ENCODE results near the gene NCEH1. TPM values are rescaled to one million over a fixed set of nuclear protein-coding genes. Genes with fewer than 3 reads are reported as not detected.

Gene NCEH1
- total RNA-seq, 1 experiment from 2014 or later: 45.2 TPM

GRCh38 chr3:172656602-172657001 is 54.3 kb downstream of the NCEH1 start:
- no peak for DNase-seq (ENCODE audit: low read depth)
- in situ Hi-C loops (cut with HindIII; ENCODE audit: low pct_unique_long_range_greater_than_20kb, low sequenced_read_pairs): no loop called here

DNA sequence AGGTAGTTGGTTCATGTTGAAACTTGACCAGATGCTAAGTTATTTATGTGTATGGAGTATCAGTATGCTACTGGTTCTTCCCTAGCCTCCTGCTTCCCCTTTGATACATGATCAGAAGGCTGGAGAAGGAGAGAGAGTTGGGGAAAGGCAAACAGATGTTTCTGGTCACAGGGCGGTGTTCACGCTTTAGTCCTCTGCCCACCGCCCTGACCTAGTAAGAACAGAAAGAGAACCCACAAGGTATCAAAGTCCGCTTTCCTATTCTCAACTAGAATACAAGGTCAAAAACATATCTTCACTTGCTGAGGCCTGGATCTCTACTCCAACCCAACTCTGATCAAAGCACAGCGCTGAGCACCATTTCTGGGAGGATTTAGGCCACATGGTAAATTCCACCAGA is 55.5 kb downstream of the NCEH1 start:
- in situ Hi-C loops (cut with HindIII; ENCODE audit: low pct_unique_long_range_greater_than_20kb, low sequenced_read_pairs): no loop called here
- no peak for DNase-seq (ENCODE audit: low read depth)

DNA sequence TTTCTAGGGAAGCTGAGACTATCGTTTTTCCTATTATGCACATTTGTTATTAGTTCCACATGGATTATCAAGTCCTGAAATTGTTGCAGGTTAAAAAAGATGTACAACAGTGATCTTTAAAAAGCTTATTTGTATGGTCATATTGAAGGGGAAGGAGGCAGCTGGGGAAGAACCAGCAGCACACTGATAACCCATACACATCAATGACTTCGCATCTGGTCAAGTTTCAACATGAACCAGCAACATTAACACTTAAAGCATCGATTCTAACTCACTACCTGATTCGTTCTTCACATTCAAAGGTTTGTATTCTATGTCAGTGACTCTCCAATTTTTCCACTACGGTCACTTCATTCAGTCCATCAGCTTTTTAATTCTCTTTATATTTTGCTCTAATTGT is 56.4 kb downstream of the NCEH1 start:
- DNase-seq (ENCODE audit: low read depth): no peak
- in situ Hi-C loops (cut with HindIII; ENCODE audit: low pct_unique_long_range_greater_than_20kb, low sequenced_read_pairs): no loop called here

GRCh38 chr3:172653004-172653572 is 57.8 kb downstream of the NCEH1 start:
- in situ Hi-C loops (cut with HindIII; ENCODE audit: low pct_unique_long_range_greater_than_20kb, low sequenced_read_pairs): no loop called here

GRCh38 chr3:172651936-172652625 is 58.8 kb downstream of the NCEH1 start:
- in situ Hi-C loops (cut with HindIII; ENCODE audit: low pct_unique_long_range_greater_than_20kb, low sequenced_read_pairs): no loop called here
- DNase-seq (ENCODE audit: low read depth): no peak

More at GRCh38 chr3:172653004-172653572, 57.8 kb downstream of the NCEH1 start:
- no peak for DNase-seq (ENCODE audit: low read depth)

DNA sequence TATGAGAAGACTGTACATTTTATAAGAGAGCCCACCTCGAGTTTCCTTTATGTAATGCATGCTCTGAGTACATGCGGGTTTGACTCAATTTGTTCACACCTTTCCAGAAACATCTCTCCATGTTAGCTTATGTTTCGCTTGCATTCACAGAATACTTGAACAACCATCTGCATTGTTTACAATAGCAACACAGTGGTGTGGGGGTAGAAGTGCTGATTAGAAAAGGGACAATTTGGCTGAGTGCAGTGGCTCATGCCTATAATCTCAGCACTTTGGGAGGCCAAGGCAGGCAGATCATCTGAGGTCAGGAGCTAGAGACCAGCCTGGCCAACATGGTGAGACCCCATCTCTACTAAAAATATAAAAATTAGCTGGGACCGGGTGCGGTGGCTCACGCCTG is 60.9 kb downstream of the NCEH1 start:
- no peak for DNase-seq (ENCODE audit: low read depth)
- in situ Hi-C loops (cut with HindIII; ENCODE audit: low pct_unique_long_range_greater_than_20kb, low sequenced_read_pairs): no loop called here

DNA sequence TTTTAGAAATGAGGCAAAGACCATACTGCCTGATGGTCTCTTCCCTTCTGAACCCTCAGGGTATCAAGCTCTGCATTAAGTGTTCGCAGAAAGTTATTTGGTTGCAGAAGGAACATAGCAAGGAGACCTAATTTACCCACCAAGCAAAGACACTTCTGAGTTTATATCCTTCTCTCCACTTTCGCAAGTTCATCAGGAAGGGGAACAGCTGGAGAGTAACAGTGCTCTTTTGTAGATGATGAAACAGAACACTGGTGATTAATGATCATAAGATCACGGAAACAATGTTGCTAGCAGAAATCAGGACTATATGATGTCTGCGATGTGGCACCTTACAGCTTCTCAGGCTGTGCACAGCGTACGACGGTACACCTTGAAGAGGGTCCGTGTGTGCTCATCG is 62.1 kb downstream of the NCEH1 start:
- no peak for DNase-seq (ENCODE audit: low read depth)
- in situ Hi-C loops (cut with HindIII; ENCODE audit: low pct_unique_long_range_greater_than_20kb, low sequenced_read_pairs): no loop called here

- in situ Hi-C loops (cut with HindIII; ENCODE audit: low pct_unique_long_range_greater_than_20kb, low sequenced_read_pairs): no loop called here
- no peak for DNase-seq (ENCODE audit: low read depth)
Observed at GRCh38 chr3:172647823-172648222, 63.0 kb downstream of the NCEH1 start.

- in situ Hi-C loops (cut with HindIII; ENCODE audit: low pct_unique_long_range_greater_than_20kb, low sequenced_read_pairs): no loop called here
- DNase-seq (ENCODE audit: low read depth): no peak
Observed at GRCh38 chr3:172647080-172647479, 63.8 kb downstream of the NCEH1 start.

DNA sequence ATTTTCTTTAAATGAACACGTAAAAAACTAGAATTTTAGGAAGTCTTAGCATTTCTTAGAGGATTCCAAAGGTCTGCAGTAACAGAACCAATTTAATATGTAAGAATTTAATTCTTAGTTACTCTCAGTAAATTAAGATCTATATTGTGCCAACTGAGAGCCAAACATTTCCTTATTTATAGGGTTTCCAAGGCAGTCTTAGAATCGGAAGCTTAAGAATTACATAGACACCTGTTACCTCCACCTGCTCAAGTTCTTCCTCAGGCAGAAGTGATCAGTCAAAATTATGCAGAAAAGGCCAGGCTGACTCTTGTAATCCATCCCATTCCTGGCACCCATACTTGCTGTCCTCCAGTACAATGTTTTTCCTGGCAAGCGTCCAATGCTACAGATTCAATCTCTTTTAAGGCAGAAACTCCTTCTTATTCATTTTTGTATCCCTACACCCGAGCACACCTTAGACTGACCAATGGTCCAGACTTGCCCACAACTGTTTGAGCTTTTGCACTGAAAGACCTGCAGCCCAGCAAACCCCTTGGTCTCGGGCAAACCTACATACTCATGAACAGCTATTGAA is 64.3 kb downstream of the NCEH1 start:
- in situ Hi-C loops (cut with HindIII; ENCODE audit: low pct_unique_long_range_greater_than_20kb, low sequenced_read_pairs): no loop called here
- DNase-seq (ENCODE audit: low read depth): peak; percentile 65

DNA sequence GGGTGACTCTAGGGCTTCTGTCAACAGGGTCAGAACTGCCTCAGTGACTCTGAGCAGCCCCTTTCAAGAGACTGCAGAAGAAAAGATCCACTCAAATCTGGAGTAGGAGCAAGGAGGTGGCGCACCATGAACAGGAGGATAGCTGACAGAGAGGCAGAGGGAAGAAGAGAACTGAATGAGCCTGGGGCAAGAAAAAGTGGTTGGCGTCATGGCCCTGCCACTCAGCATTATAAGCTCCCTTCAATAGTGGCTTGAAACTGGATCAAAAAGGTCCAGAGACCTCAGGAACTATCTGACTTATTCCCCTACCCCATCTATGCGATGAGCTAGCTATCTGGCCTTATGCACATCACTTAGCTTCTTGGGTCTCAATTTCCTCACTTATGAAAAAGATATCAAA is 66.6 kb downstream of the NCEH1 start:
- in situ Hi-C loops (cut with HindIII; ENCODE audit: low pct_unique_long_range_greater_than_20kb, low sequenced_read_pairs): no loop called here
- no peak for DNase-seq (ENCODE audit: low read depth)

DNA sequence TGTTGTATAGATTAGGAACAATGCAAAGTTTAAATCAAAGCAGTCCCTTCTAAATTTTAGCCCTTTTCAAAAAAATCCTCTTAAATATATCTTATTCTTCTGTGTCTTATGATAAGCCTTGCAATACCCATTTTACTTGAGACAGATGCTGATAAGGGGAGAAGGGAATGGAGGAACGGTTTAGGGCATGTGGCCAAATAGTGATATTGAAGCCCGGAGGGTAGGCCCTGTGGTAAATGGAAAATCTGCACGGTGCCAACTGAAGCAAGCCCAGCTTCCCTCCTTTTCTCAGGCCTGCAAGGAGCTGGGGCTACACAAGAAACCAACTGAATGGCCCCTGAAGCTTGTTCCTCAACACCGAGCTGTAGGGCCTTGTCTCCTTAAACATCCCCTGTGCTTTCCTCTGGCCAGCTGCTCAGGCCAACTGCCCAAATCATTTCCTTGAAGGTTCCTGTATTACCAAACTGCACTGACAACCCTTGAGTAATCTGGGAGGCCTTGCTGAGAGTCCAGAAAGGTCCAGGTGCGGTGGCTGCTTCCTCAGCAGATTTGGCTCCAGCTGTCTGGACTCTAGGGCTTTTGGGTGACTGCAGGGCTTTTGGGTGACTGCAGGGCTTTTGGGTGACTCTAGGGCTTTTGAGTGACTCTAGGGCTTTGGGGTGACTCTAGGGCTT is 67.2 kb downstream of the NCEH1 start:
- no peak for DNase-seq (ENCODE audit: low read depth)
- in situ Hi-C loops (cut with HindIII; ENCODE audit: low pct_unique_long_range_greater_than_20kb, low sequenced_read_pairs): no loop called here

DNA sequence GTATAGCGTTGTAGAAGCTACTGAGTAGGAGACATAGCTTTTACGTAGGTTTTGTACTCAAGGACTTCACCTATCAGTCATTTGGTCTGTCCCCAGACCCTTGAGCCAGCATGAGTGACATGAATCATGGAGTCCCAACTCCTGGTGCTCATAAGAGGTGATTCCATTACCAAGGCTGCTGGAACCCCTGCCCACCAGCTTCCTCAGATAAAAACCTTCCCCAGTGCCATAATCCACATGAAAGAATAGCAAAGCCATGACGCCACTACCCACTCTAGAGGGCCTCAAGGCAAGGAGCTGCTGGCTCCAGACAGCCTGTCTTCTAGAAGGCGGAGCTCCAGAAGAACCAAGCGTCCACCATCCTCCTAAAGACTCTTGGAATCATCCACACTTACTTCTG is 69.6 kb downstream of the NCEH1 start:
- no peak for DNase-seq (ENCODE audit: low read depth)
- in situ Hi-C loops (cut with HindIII; ENCODE audit: low pct_unique_long_range_greater_than_20kb, low sequenced_read_pairs): no loop called here

DNA sequence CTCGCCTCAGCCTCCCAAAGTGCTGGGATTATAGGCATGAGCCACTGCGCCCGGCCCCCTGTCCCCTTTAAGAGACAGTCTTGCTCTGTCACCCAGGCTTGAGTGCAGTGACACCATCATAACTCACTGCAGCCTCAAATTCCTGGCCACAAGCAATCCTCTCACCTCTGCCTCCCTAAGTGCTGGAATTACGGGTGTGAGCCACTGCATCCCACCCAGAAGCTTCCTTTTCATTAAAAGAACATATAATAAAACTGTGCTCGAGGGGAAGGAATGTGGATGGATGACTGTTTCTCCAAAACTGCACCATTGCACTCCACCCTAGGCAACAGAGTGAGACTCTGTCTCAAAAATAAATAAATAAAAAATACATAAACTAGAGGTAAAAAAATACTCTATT is 70.1 kb downstream of the NCEH1 start:
- DNase-seq (ENCODE audit: low read depth): no peak
- in situ Hi-C loops (cut with HindIII; ENCODE audit: low pct_unique_long_range_greater_than_20kb, low sequenced_read_pairs): no loop called here

GRCh38 chr3:172635588-172635987 is 75.3 kb downstream of the NCEH1 start:
- DNase-seq (ENCODE audit: low read depth): peak; percentile 85
- in situ Hi-C loops (cut with HindIII; ENCODE audit: low pct_unique_long_range_greater_than_20kb, low sequenced_read_pairs): no loop called here

- in situ Hi-C loops (cut with HindIII; ENCODE audit: low pct_unique_long_range_greater_than_20kb, low sequenced_read_pairs): no loop called here
- DNase-seq (ENCODE audit: low read depth): no peak
Observed at GRCh38 chr3:172634948-172635347, 75.9 kb downstream of the NCEH1 start.

- in situ Hi-C loops (cut with HindIII; ENCODE audit: low pct_unique_long_range_greater_than_20kb, low sequenced_read_pairs): no loop called here
Observed at GRCh38 chr3:172630316-172630715, 80.6 kb downstream of the NCEH1 start.

DNA sequence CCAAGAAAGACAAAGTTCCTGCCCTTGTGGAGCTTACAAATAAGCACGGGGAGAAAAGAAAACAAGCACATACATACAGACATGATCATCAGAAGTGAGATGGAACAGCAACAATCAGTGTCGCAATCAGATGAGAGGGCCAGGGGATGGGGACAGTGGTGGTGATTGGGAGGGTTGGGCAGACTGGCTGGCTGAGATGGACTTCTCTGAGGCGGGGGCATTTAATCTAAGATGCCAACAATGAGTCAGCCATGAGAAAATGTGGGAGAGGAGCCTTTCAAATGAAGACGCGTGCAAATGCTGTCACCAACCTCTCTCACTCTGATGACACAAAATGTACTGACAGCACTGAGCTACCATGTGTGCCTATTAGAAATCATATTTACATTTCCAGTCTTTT is 81.4 kb downstream of the NCEH1 start:
- DNase-seq (ENCODE audit: low read depth): peak; percentile 82
- in situ Hi-C loops (cut with HindIII; ENCODE audit: low pct_unique_long_range_greater_than_20kb, low sequenced_read_pairs): no loop called here

More at GRCh38 chr3:172630316-172630715, 80.6 kb downstream of the NCEH1 start:
- DNase-seq (ENCODE audit: low read depth): no peak

GRCh38 chr3:172627057-172627809 is 83.6 kb downstream of the NCEH1 start:
- DNase-seq (ENCODE audit: low read depth): peak; percentile 50
- in situ Hi-C loops (cut with HindIII; ENCODE audit: low pct_unique_long_range_greater_than_20kb, low sequenced_read_pairs): no loop called here

Measured in Caki2 (cell line).